ENCODE results near the gene TMEM43. TPM values are rescaled to one million over a fixed set of nuclear protein-coding genes. Genes with fewer than 3 reads are reported as not detected.

Gene TMEM43
- total RNA-seq, 1 donor from 2014 or later = 86.3 TPM

DNA sequence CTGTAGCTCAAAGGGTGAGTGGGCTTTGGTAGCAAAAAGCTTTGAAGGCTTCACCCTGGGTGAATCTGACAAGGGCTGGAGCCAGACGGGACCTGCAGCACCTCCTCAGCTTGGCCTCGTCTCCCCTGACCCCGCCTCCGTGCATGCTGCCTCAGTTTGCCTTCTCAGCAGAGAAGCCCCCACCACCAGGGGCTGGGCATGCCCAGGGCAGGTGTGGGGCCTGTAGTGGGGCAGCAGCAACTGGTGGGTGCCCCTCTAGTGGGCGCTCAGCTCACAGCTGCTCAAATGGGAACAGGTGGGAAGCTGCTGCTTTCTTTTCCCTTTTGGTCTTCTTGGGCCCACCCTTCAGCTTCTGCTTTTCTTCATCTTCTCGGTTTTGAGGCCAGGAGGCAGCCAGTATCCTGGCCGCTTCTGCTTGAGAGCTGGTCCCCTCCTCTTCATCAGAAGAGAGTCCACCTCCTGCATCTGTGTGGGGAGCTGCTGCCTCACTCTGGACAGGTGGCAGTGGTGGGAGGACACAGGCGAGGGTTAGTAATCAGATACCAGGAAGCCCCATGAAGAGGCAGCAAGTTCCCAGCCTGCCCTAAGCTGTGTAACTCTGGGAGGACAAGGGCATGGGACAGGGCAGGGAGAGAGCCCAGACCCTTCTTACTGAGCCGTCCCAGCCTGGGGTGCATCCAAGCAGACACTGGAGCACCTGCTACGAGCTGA, 21.0 kb downstream of the TMEM43 start:
- Histone ChIP-seq H3K27me3 (no peaks in the 10 kb centered on the region), H3K27ac (peak overlapping the region; percentile 96), H3K9me3 (no peaks in the 10 kb centered on the region), H3K4me3 (no peak overlapping the region), H3K36me3 (peaks cover 54% of the 10 kb centered on the region), H3K4me1 (peaks cover 50% of the 10 kb centered on the region)
- intact Hi-C loops (cut with DNase I) = no loop called here
- DNase-seq (no peak), ATAC-seq (no peak)
- no peak for TF ChIP-seq CTCF (IDR thresholded peaks at IDR 0.05)

- no peaks in the 10 kb centered on the region for H3K27me3 ChIP-seq
- peaks cover 53% of the 10 kb centered on the region for H3K36me3 ChIP-seq
- peak; percentile 5 for ATAC-seq
- TF ChIP-seq CTCF (IDR thresholded peaks at IDR 0.05) = no peak
- no peak for DNase-seq
- H3K4me3 ChIP-seq = no peak overlapping the region
- no peaks in the 10 kb centered on the region for H3K9me3 ChIP-seq
- H3K4me1 ChIP-seq = peaks cover 44% of the 10 kb centered on the region
- intact Hi-C loops (cut with DNase I) = no loop called here
- H3K27ac ChIP-seq = peak overlapping the region; percentile 96
Measured at GRCh38 chr3:14146381-14147065, 21.7 kb downstream of the TMEM43 start.

DNA sequence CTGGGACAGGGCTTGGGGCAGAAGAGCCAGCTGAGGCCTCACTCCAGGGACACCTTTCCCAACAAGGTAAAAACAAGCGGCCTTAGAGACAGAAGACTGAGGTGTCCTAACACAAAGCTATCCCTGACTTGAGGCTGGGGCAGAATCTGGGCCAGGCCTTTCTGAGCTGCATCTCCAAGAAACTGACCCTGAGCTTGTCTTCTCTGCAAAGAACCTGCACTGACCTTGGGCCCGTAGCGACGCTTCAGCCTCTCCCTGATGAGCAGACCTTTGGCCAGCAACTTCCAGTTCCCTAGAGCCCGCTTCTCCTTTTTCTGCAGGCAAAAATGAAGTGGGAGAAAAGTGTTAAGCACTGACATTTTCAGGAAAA, 22.2 kb downstream of the TMEM43 start:
- no peak overlapping the region for H3K4me3 ChIP-seq
- peak overlapping the region; percentile 96 for H3K27ac ChIP-seq
- DNase-seq = no peak
- H3K36me3 ChIP-seq = peaks cover 53% of the 10 kb centered on the region
- no peaks in the 10 kb centered on the region for H3K9me3 ChIP-seq
- no peaks in the 10 kb centered on the region for H3K27me3 ChIP-seq
- peaks cover 39% of the 10 kb centered on the region for H3K4me1 ChIP-seq
- intact Hi-C loops (cut with DNase I) = no loop called here
- no peak for TF ChIP-seq CTCF (IDR thresholded peaks at IDR 0.05)
- no peak for ATAC-seq

GRCh38 chr3:14147617-14148016, 22.8 kb downstream of the TMEM43 start:
- Histone ChIP-seq H3K4me3 (no peak overlapping the region), H3K27ac (peak overlapping the region; percentile 96), H3K36me3 (peaks cover 53% of the 10 kb centered on the region), H3K27me3 (no peaks in the 10 kb centered on the region), H3K9me3 (no peaks in the 10 kb centered on the region), H3K4me1 (peaks cover 34% of the 10 kb centered on the region)
- DNase-seq = no peak
- no peak for TF ChIP-seq CTCF (IDR thresholded peaks at IDR 0.05)
- intact Hi-C loops (cut with DNase I) = no loop called here
- ATAC-seq = no peak

- Histone ChIP-seq H3K4me3 (no peak overlapping the region), H3K27ac (peak overlapping the region; percentile 96), H3K27me3 (no peaks in the 10 kb centered on the region), H3K4me1 (peaks cover 27% of the 10 kb centered on the region), H3K9me3 (no peaks in the 10 kb centered on the region), H3K36me3 (peaks cover 57% of the 10 kb centered on the region)
- no peak for DNase-seq
- ATAC-seq = no peak
- intact Hi-C loops (cut with DNase I) = no loop called here
- no peak for TF ChIP-seq CTCF (IDR thresholded peaks at IDR 0.05)
Measured at GRCh38 chr3:14148041-14148985, 23.5 kb downstream of the TMEM43 start.
